Mucosa of descending colon (tissue), 3 donors: Measurements from ENCODE around the gene GCNT1. TPM values are rescaled to one million over a fixed set of nuclear protein-coding genes. Genes with fewer than 3 reads are reported as not detected.

Source experiments
- ATAC-seq: fragments of 200-7000 bp; cut with Tn5 transposase; one replicate; pipeline ENCODE4 v1.9.1; 2020; ENCODE audit warnings: mild to moderate bottlenecking, moderate library complexity
- DNase-seq, 3 donors: peaks; one replicate each; pipeline ENCODE4 v3.0.0-alpha.2; 2020
- H3K36me3 ChIP-seq: fragments of 200-600 bp; one replicate; pipeline ENCODE4 v1.8.0; 2021; ENCODE audit warnings: low read depth, mild to moderate bottlenecking
- H3K4me1 ChIP-seq: fragments of 200-600 bp; one replicate; pipeline ENCODE4 v1.8.0; 2021; ENCODE audit warnings: low read depth, mild to moderate bottlenecking
- H3K4me3 ChIP-seq: fragments of 200-600 bp; one replicate; pipeline ENCODE4 v1.8.0; 2021; ENCODE audit warnings: mild to moderate bottlenecking
- H3K9me3 ChIP-seq: fragments of 200-600 bp; one replicate; pipeline ENCODE4 v1.8.0; 2021; ENCODE audit warnings: mild to moderate bottlenecking
- CTCF ChIP-seq: fragments of 200-600 bp; IDR thresholded peaks from one replicate; pipeline ENCODE4 v1.8.0; 2022; ENCODE audit warnings: antibody characterized with exemption, mild to moderate bottlenecking
- intact Hi-C, 2 donors: fragments of 100-400 bp; cut with DNase I in 1 of 2; cut with micrococcal nuclease in 1 of 2; formaldehyde crosslinking; loops; one replicate each; pipeline versions ENCODE4 v1.11.0 to v1.11.1; 2022; cut with DNase I, micrococcal nuclease
- long read RNA-seq, 2 donors: library from polyadenylated mRNA; unstranded; transcript quantifications; one replicate each; pipeline ENCODE4 v2.0.0, GENCODE V29; 2019 to 2021
- total RNA-seq, 3 donors: library from RNA; stranded (reverse); fragmentation: NEBNext Ultra II Directional in 2 of 3; extraction: Animal tissue kit (Norgen Biotek cat#: 25700) in 2 of 3; gene quantifications; one replicate each; pipeline versions ENCODE4 v1.2.1 to v1.2.4, GENCODE V29; 2021 to 2023
- donor health status: DM: no; HTN: no; CAD: no; lungs with moderate emphysema.
- donor health status: DM: no; HTN: no; CAD: no.
- donor health status: DM: no; HTN: yes; CAD: no.

GCNT1 gene
- 10 to 100 TPM; 16.4 to 38.1 (median 28.1) TPM for total RNA-seq
- long read RNA-seq, donor 1, full-length matches to known transcripts: 8 of 10 reads
- long read RNA-seq, donor 1, partial matches to known transcripts: 1 of 10 reads
- long read RNA-seq, donor 1, other reads (novel, unspliced or antisense): 1 of 10 reads
- long read RNA-seq, donor 2, full-length matches to known transcripts: 10 of 10 reads
- long read RNA-seq, donor 2, partial matches to known transcripts: 0 of 10 reads
- long read RNA-seq, donor 2, other reads (novel, unspliced or antisense): 0 of 10 reads

GRCh38 chr9:76458903-76459693, at the start of gene GCNT1:
TSS of gene GCNT1 (plus strand) at chr9:76459182. CDS start at chr9:76502382, 43,200 bp downstream.
- peak; percentile 58 for TF ChIP-seq CTCF
- Histone ChIP-seq H3K4me3 (peak within 1 kb of the TSS; percentile 25), H3K9me3 (no peaks in the 10 kb centered on the region), H3K36me3 (no peaks in the 10 kb centered on the region), H3K4me1 (peaks cover 9% of the 10 kb centered on the region)
- ATAC-seq: peak; percentile 96
- peak; percentile 97 to 99 (median 97) for DNase-seq
- intact Hi-C loops: no loop called here

GRCh38 chr9:76412638-76413037, 46.3 kb upstream of the GCNT1 start:
- ATAC-seq: no peak
- Histone ChIP-seq H3K36me3 (no peaks in the 10 kb centered on the region), H3K4me3 (no peak overlapping the region), H3K4me1 (no peaks in the 10 kb centered on the region), H3K9me3 (no peaks in the 10 kb centered on the region)
- intact Hi-C loops: no loop called here
- no peak for DNase-seq
- TF ChIP-seq CTCF: no peak

GRCh38 chr9:76413658-76414057, 45.3 kb upstream of the GCNT1 start:
- no peak for TF ChIP-seq CTCF
- intact Hi-C loops: no loop called here
- DNase-seq: no peak
- Histone ChIP-seq H3K4me1 (no peaks in the 10 kb centered on the region), H3K4me3 (no peak overlapping the region), H3K9me3 (no peaks in the 10 kb centered on the region), H3K36me3 (no peaks in the 10 kb centered on the region)
- no peak for ATAC-seq

GRCh38 chr9:76414661-76415060, 44.3 kb upstream of the GCNT1 start:
- intact Hi-C loops: no loop called here
- ATAC-seq: no peak

GRCh38 chr9:76415154-76415553, 43.8 kb upstream of the GCNT1 start:
- H3K9me3 ChIP-seq: no peaks in the 10 kb centered on the region
- H3K4me3 ChIP-seq: no peak overlapping the region
- ATAC-seq (no peak), DNase-seq (no peak)
- TF ChIP-seq CTCF: no peak
- no peaks in the 10 kb centered on the region for H3K4me1 ChIP-seq
- no peaks in the 10 kb centered on the region for H3K36me3 ChIP-seq
- intact Hi-C loops: no loop called here

More at GRCh38 chr9:76414661-76415060, 44.3 kb upstream of the GCNT1 start:
- no peaks in the 10 kb centered on the region for H3K36me3 ChIP-seq
- no peak overlapping the region for H3K4me3 ChIP-seq
- TF ChIP-seq CTCF: no peak
- no peak for DNase-seq
- no peaks in the 10 kb centered on the region for H3K9me3 ChIP-seq
- no peaks in the 10 kb centered on the region for H3K4me1 ChIP-seq
